ENCODE data around the gene LDB3.

The LDB3 gene

GRCh38 chr10:86710987-86711512 is 42.7 kb downstream of the LDB3 start (continued):
- no peak for TF ChIP-seq ZNF112 (tag by site-specific recombination; IDR thresholded peaks at IDR 0.05)
- TF ChIP-seq ZNF585B (tag by site-specific recombination; IDR thresholded peaks at IDR 0.05), result no peak
- TF ChIP-seq ZNF114 (tag by site-specific recombination; IDR thresholded peaks at IDR 0.05), result no peak
- TF ChIP-seq GFI1B (tag by site-specific recombination; IDR thresholded peaks at IDR 0.05), result no peak
- TF ChIP-seq IKZF3 (tag by site-specific recombination; IDR thresholded peaks at IDR 0.05), result peak; percentile 86
- TF ChIP-seq ZNF548 (tag by site-specific recombination; IDR thresholded peaks at IDR 0.05), result no peak
- TF ChIP-seq ZNF223 (tag by site-specific recombination; IDR thresholded peaks at IDR 0.05), result no peak
- no peak for TF ChIP-seq ZNF26 (tag by site-specific recombination; IDR thresholded peaks at IDR 0.05)
- TF ChIP-seq ZBTB48 (tag by site-specific recombination; IDR thresholded peaks at IDR 0.05), result no peak
- peak; percentile 62 for TF ChIP-seq KLF10 (tag by site-specific recombination; IDR thresholded peaks at IDR 0.05)
- peak; percentile 34; the same call in 1 of the 2 replicates for TF ChIP-seq ZNF629 (tag by site-specific recombination; IDR thresholded peaks at IDR 0.05)
- TF ChIP-seq MYNN (tag by site-specific recombination; IDR thresholded peaks at IDR 0.05; ENCODE audit: borderline replicate concordance), result no peak
- peak; percentile 91 for TF ChIP-seq ZBTB20 (tag by site-specific recombination; IDR thresholded peaks at IDR 0.05)
- no peak for TF ChIP-seq ZNF138 (tag by site-specific recombination; IDR thresholded peaks at IDR 0.05; ENCODE audit: borderline replicate concordance)
- peak; percentile 58 for TF ChIP-seq GLIS1 (tag by site-specific recombination; IDR thresholded peaks at IDR 0.05)
- TF ChIP-seq ZNF239 (tag by site-specific recombination; IDR thresholded peaks at IDR 0.05), result no peak
- TF ChIP-seq ZNF76 (tag by site-specific recombination; IDR thresholded peaks at IDR 0.05; ENCODE audit: borderline replicate concordance, low read depth), result peak; percentile 76; the same call in 1 of the 2 replicates
- TF ChIP-seq ZNF266 (tag by site-specific recombination; IDR thresholded peaks at IDR 0.05; ENCODE audit: low read depth), result no peak
- no peak for TF ChIP-seq ZNF133 (tag by site-specific recombination; IDR thresholded peaks at IDR 0.05)
- TF ChIP-seq ZNF600 (tag by site-specific recombination; IDR thresholded peaks at IDR 0.05), result peak; percentile 70
- TF ChIP-seq ZNF302 (tag by site-specific recombination; IDR thresholded peaks at IDR 0.05; ENCODE audit: low read depth), result no peak
- no peak for TF ChIP-seq PRDM6 (tag by site-specific recombination; IDR thresholded peaks at IDR 0.05)
- TF ChIP-seq ZNF621 (tag by site-specific recombination; IDR thresholded peaks at IDR 0.05), result no peak
- TF ChIP-seq INSM2 (tag by site-specific recombination; IDR thresholded peaks at IDR 0.05), result no peak
- TF ChIP-seq ZNF692 (tag by site-specific recombination; IDR thresholded peaks at IDR 0.05), result peak; percentile 94
- no peak for TF ChIP-seq ELK4 (IDR thresholded peaks at IDR 0.05; ENCODE audit: borderline replicate concordance, low read depth, low read length)
- TF ChIP-seq KLF17 (tag by site-specific recombination; IDR thresholded peaks at IDR 0.05), result peak; percentile 69; the same call in 1 of the 2 replicates
- TF ChIP-seq ATF2 (tag by site-specific recombination; IDR thresholded peaks at IDR 0.05; ENCODE audit: low read depth), result no peak
- TF ChIP-seq ZXDB (tag by site-specific recombination; IDR thresholded peaks at IDR 0.05), result peak; percentile 66; the same call in 1 of the 2 replicates
